D341Med (cell line): ENCODE data around the gene SH3PXD2A.

Experiments
- DNase-seq: peaks from one replicate; pipeline ENCODE4 v3.0.0; 2012; ENCODE audit warnings: low spot score

SH3PXD2A gene

DNA sequence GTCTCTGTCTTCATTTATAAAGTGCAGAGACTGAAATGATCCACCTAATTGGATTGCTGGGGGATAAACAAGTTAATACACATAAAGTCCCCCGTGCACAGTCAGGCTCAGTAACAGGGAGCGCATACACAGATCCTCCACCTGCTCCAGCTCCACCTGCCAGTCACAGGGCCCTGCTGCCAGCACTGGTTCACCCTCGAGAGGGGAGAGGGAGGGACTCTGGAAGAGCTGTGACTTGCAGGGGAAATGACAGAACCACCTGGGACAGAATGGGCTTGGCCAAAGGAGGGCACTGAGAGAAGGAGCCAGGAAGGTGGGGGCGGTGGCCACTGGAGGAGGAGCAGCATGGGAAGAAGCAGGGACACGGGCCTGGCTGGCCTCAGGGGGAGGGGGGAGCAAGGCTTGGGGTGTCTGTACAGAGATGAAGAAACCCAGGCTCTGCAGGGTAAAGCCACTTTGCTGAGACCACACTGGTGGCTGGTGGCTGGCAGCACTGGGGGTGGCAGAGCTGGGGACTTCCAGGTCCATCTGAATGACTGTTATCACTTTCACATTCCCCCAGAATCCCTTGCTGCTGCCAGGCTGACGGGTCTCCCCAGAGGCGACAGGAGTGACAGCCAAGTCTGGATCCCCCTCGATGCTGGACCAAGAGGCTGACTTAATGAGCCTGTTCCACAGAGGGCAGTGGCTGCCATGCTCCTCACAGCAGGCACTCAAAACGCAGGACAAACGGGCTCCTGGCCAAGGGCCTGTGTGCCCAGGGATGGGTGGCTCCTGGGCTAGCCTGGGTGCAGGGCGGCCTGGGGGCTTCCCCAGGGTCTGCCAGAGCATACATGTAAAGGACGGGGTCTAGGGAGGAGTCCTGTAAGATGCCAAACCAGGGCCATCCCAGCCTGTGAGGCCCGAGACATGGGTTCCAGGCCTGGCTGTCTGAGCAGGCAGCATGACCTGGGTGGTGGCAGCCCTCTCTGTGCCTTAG, 151.1 kb downstream of the SH3PXD2A start:
- no peak for DNase-seq

DNA sequence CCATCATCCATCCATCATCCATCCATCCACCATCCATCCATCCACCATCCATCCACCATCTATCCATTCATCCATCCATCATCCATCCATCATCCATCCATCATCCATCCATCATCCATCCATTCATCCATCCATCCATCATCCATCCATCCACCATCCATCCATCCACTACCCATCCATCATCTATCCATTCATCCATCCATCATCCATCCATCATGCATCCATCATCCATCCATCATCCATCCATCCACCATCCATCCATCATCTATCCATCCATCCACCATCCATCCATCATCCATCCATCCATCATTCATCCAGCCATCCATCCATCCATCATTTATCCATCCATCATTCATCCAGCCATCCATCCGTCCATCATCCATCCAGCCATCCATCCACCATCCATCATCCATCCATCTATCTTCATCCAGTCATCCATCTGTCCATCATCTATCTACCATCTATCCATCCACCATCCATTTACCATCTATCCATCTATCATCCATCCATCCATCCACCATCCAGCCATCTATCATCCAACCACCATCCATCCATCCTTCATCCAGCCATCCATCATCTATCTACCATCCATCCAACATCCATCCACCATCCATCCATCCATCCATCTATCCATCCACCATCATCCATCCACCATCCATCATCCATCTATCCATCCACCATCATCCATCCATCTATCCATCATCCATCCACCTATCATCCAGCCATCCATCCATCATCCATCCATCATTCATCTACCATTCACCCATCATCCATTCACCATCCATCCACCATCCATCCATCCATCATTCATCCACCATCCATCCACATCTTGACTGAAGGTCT, 153.8 kb downstream of the SH3PXD2A start:
- no peak for DNase-seq

DNA sequence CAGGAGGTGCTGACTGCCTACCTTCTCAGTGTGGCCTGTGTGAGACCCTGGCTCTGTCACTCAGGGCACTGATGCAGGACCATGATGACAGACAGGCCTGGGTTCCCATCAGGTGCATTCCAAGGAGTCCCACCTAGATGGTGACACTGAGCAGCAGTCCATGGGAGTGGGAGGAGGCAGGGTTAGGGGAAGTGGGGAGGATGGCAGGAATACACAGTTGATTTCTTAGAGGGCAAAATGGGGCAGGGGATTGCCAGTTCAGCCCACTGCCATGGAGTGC, 155.0 kb downstream of the SH3PXD2A start:
- no peak for DNase-seq

DNA sequence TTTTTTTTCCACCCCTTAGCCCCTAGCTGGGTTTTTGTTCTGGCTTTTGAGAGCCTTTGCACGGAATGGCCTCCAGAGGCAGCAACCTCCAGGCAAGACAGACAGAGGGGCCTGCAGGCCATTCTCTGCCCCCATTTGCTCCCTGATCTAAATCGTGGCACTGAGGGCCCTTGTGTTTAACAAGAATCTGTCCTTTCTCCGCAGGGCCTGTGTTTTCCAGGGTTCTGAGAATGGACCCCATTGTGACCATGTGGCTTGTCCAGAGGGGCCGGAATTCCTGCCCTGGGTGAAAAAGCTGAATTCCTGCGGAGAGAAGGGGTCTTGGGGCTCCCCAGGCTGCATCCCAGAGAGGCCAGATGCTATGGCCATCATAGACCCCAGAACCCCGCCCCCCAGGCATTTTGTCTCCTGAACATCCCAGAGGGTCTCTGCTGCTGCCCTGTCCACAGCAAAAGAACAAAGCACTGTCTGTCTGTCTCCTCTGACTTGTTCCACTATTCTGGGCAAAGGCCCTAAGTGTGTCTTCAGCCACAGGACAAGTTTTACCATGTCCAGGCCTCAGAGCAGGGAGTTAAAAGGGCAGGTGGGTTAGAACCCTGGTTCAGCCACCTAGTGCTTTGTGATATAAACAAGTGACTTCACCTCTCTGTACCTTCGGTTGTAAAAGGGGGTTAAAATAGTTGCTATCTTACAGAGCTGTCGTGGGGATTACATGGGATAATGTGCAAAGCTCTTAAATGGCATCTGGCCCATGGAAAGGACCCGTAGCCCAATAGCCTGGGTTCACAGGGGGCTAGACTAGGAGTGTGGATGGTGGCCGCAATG, 155.6 kb downstream of the SH3PXD2A start:
- DNase-seq = no peak

DNA sequence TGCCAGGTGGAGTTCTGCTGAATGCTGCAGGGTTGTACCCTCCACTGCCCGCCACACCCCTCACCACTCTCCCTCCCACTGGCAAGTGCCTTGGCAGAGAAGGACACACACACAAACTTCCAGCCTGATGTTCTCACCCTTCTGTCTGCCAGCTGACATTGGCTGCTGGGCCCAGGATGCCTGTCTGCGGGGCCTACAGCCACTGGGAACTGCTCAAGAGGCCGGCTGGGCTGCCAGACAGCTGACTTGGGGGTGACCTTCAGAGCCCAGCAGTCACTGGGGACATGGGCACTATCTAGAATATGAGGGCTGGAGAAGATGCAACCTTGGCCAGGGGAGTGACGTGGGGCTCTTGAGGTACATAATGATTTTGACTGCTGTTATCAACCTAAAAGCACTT, 157.1 kb downstream of the SH3PXD2A start:
- no peak for DNase-seq

DNA sequence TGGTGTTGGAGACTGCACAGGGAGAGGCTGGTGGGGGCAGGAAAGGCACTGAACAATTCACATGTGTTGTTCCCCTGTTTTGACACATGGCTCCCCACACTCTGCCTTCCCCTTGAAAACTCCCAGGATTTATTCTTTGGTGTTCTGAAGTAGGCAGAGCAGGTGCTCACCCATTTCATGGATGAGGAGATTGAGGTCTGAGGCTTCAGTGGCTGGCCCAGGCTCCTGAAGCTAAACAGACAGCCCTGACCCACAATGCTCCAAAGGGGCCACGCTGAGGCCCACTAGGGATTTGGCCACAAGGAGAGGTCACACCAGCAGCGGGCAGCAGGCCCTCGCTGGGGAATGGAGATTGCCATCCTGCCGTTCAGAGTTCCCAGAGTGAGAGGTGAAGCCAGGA, 157.6 kb downstream of the SH3PXD2A start:
- DNase-seq = no peak

DNA sequence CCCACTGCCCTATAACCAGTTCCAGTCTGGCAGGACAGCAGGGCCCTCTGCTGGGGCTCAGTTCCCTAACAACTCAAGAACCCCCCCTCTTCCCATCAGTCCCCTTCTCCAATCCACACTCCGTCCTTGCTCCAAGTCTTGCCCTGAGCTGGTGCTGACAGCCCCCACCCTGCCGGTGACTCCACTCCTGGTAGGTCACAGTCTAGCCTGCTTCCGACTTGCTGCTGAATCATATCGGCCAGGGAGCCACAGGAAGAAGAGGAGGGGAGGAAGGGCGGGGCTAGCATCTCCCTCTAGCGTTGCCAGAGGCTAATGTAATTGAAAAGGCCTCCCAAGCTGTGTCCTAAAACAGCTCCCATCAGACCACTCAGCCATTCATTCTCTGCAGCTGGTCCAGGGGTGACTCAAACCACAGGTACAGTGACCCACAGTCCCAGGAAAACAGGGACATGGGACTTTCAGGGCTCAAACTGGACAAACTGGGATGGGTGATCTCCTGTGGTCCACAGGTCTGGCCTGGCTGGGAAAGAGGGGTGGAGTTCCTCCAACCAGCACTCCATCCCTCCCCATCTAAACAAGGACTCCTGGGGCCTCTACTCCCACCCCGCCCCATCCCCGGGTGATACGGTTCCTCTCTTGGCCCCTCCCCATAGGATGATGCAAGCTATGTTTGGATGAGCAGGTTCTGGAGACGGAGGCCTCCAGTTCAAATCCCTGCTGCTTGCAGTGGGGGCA, 158.8 kb downstream of the SH3PXD2A start:
- DNase-seq = no peak

DNA sequence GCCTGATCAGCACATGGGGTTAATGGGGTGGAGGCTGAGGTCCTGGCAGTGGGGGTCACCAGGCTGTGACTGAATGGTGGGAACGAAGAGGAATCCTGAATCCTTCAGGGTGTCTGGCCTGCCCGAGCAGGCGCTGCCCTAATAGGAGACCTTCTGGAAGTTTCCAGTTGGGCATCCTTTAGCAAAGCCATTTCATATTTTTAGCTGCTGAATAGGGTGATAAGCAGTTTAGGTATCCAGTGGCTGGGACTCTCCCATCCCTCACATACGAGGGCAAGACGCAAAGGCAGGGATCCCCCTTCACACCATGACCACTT, 159.3 kb downstream of the SH3PXD2A start:
- no peak for DNase-seq

DNA sequence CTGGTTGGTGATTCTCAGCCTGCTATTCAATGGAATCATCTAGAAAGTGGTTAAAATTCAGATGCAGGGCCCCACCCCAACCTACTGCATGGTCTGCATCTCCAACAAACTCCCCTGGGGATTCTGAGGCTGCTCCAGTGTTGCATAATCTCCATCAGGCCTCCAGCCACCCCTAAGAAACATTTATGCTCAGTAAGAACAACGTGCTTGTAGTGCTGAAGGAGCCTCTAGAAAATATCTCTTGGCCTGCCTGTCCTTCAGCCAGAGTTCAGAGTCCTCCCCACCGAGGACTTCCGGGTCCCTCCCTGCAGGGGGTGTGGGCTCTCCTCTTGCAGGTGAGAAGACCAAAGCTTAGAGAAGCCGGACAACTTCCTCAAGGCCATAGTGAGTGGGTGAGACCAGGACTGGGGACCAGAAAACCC, 159.8 kb downstream of the SH3PXD2A start:
- no peak for DNase-seq

DNA sequence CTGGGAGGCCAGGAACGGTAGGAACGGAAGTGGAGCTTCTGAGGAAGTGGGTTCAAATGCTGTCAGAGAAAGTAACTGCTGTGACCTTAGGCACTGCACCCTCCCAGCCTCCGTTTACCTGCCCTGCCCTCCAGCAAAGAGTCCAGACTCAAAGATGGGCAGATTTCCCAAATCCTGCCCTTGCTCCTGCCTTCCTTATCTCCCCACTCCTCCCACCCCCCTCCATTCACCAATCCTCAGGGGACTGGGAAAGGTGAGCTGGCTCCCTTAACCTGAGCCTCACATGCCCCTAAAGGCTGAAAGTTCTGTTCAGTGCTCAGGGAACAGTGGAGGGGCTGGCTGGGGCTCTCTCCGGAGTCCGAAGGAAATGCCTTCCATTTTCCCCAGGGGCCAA, 161.6 kb downstream of the SH3PXD2A start:
- no peak for DNase-seq

DNA sequence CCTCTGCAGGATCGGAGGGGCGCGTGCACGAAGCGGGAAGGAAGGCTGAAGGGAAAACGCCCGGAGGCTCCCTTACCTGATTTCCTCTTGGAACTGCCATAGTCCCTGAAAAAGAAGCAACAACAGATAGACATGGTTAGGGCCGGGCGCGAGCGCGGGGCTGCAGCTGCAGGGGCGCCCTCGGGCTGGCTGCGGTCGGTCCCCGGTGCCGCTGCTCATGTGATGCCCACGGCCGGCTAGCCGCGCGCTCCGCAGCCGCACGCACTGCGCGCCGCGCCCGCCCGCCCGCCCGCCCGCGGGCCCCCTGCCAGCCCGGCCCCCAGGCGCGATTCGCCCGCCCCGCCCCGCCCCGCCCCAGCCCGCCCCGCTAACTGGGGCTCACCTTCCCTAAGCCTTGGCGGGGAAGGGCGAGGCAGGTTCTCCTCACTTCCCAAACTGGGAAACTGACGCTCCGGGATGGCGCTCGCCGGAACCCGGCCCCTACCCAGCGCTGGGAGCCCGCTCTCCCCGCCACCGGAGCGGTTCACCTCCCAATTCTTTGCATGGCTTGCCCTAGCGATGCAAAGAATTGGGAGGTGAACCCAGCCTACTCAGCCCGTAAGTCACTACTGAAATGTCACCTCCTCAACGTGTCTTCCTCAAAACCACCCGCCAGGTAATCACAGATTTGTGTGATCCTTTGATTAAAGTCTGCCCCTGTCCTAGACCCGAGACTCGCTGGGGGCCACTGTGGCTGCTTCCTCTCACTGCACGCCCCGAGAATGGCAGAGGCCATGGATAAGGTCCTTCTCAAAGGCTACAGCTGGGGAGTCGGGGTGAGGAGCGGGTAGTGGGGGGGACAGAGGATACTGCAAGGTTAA, 162.2 kb downstream of the SH3PXD2A start:
- DNase-seq = peak; percentile 67

DNA sequence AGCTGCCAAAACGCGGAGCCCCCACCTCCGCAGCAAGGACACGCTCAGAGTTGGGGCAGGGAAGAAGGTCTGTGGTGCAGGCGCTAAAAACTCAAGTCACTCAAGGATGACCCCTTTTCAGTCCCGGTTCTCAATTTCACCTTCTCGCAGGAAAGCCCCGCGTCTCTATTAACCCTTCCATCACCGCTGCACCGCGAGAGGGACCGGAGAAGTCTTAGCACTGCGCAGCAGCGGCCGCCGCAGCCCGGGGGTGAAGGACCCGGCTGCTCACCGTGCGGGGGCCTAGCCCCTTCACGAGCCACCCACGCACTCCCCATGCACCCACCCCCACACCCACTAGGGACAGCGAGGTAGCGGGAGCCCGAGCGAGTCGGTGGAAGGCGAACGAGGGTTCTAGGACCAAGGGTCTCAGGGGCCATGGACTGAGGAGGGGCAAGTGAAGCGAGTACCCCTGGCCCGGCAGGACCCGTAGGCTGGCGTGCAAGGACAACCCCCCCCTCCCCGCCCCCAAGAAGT, 162.9 kb downstream of the SH3PXD2A start:
- no peak for DNase-seq

DNA sequence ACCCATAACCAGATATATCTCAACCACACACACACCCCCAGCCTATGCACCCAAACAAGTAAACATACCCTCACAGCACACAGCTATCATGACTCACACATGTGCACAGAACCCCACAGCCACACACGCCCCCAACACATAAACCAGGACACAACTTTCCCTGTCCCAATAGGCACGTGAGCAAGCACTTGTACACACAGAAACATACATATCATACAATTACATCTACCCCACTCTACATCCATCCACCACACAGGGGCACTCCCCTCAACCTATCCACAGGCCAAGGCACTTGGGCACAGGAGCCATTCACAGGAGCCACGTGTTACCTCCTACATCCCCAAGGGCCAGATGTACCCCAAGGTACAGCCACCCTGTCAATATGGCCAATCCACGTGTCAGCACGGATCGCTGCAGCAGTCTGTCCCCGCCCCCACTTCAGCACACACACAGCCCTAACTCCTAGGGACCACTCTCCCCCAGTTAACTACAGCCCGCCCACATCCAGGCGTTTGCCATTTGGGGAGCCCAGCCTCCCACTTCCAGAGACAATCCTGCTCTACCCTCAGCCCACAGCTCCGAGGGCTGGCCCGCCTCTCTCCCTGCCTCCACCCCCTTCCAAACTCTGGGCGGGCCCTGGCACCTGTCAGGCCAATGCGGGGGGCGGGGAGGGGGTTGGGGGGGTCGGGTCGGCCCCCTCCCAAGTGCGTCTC, 163.5 kb downstream of the SH3PXD2A start:
- DNase-seq = no peak

DNA sequence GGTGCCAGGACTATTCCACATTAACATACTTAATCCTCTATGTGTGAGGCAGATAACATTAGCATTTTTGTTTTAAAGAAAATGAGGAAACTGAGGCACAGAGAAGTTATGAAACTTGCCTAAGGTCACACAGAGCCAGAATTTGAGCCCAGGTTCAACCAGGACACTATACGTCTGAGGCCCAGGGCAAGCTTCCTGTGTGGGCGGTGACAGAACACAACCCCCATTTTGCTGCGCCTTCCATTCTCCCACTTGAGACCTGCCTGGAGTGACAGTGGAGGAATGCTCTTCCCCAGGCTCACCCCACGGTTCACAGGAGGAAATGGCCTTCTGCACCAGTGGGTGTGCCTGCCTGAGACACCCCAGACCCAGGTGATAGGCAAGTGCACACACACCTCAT, 164.1 kb downstream of the SH3PXD2A start:
- DNase-seq = no peak

DNA sequence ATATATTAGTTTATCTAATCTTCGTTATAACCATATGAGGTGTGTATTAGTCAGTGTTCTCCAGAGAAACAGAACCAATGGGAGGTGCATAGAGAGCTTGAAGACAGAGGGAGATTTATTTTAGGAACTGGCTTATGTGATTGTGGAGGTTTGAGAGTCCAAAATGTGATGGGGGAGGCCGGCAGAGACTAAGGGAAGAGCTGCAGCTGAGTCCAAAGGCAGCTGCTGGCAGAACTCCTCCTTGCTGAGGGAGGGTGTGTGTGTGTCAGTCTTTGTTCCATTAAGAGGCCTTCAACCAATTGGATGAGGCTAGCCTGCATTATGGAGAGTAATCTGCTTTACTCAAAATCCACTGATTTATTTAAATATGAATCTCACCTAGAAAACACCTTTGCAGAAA, 165.1 kb downstream of the SH3PXD2A start:
- no peak for DNase-seq

DNA sequence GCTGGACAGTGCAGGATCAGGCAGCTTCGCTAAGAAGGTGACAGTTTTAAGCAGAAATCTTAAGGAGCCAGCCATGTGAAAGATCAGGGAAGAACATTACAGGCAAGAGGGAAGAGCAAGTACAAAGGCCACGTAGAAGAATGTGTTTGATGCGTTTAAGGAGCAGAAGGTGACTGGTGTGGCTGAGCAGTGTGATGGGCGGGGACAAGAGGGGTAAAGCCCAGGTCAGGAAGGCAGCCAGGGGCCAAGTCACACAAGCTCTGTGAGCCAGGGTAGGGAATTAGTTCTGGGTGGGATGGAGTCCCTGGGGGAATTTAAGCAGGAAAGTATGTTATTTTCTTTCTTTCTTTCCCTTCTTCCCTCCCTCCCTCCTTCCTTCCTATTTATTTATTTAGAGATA, 166.9 kb downstream of the SH3PXD2A start:
- DNase-seq = no peak

DNA sequence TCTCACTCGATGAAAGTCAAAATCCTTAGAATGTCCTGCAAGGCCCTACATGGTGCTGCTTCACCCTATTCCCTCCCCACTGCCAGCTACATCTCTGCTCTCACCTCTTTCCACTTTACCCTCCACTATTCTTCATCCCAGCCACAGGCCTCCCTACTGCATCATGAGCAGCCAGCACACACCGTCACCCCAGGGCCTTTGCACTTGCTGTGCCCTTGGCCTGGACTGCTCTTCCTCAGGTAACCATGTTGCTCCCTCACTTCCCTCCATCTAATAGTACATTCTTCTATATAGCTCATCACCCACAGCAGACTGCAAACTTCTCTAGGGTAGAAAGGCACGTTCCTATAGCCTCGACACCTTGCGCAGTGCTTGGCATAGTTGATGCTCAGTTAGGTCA, 167.7 kb downstream of the SH3PXD2A start:
- DNase-seq = no peak

DNA sequence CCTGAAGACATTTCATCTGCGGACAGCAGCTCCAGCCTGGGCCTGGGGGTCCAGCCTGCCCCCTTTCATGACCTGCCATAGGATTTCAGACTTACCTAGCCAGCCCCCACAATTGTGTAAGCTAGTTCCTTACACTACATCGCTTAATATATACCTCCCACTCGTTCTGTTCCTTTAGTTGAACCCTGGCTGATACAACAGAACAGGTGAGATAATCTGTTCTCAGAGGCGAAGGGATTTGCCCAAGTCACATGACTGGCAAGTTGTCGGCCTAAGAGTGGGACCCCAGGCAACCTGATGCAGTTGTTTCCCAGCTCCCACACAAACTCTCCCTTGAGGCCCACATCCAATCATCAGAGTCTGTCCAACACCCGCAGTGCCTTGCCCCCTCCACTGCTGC, 168.2 kb downstream of the SH3PXD2A start:
- no peak for DNase-seq

DNA sequence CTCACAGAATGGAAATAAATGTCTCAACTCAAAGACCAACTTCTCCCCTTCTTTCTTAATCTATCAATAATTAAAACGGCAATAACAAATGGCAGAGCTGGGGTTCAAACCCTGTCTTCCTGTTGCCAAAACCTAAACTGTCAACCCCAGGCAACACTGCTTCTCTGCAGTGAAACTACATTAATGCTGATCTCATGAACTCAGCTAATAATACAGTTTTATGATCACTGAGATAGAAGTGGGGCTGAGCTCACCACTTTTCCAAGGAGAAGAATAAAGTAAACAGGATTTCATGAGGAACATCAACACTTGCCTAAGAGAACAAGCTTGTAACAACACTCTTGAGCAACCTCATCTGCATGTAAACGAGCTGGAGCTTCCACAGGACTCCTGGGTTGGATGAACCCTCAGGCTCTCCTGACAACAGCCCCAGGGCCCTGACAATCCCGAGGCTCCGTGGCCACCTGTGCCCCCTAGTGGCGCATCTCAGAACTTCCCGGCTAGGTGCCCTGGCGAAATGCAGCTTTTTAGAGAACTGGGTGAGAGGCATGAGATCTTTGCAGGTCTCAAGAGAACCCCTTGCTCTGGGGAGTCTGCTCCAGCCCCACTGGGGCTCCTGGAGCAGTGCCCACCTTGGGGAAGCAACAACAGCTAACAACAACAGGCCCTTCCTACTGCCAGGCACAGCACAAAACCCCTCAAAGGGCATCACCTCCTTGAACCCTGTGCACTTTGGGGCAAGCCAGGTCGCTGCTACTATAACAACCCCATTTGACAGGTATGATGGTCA, 169.3 kb downstream of the SH3PXD2A start:
- peak; percentile 86 for DNase-seq
